Measurements from ENCODE around the gene HDAC9. TPM values are rescaled to one million over a fixed set of nuclear protein-coding genes. Genes with fewer than 3 reads are reported as not detected.

Gene HDAC9
- total RNA-seq, 2 experiments from 2014 or later: 0.55 to 0.65 TPM

GRCh38 chr7:18521236-18521589 is 25.7 kb downstream of the HDAC9 start:
- H3K27ac Mint-ChIP-seq: no peak overlapping the region
- CTCF ChIA-PET: no interaction called here
- H3K9me3 Mint-ChIP-seq: no peaks in the 10 kb centered on the region

GRCh38 chr7:18521945-18522566 is 26.5 kb downstream of the HDAC9 start:
- ChIA-PET CTCF (no interaction called here), POLR2A (no interaction called here)
- Mint-ChIP-seq H3K27ac (no peak overlapping the region), H3K36me3 (ENCODE audit: low read depth) (no peaks in the 10 kb centered on the region), H3K9me3 (no peaks in the 10 kb centered on the region), H3K4me3 (no peak overlapping the region), H3K4me1 (peaks cover 2% of the 10 kb centered on the region), H3K27me3 (no peaks in the 10 kb centered on the region)
- DNase-seq: no peak

More at GRCh38 chr7:18521236-18521589, 25.7 kb downstream of the HDAC9 start:
- POLR2A ChIA-PET: no interaction called here
- Mint-ChIP-seq H3K36me3 (ENCODE audit: low read depth) (no peaks in the 10 kb centered on the region), H3K4me1 (peaks cover 2% of the 10 kb centered on the region), H3K27me3 (no peaks in the 10 kb centered on the region), H3K4me3 (no peak overlapping the region)
- DNase-seq: no peak

GRCh38 chr7:18524248-18524647 is 28.7 kb downstream of the HDAC9 start:
- Mint-ChIP-seq H3K27me3 (no peaks in the 10 kb centered on the region), H3K36me3 (ENCODE audit: low read depth) (no peaks in the 10 kb centered on the region), H3K9me3 (no peaks in the 10 kb centered on the region), H3K4me1 (peaks cover 2% of the 10 kb centered on the region), H3K27ac (no peak overlapping the region), H3K4me3 (no peak overlapping the region)
- POLR2A ChIA-PET: no interaction called here
- no peak for DNase-seq
- CTCF ChIA-PET: no interaction called here

- no peak for DNase-seq
Observed at GRCh38 chr7:18526368-18526878, 30.9 kb downstream of the HDAC9 start.

GRCh38 chr7:18529239-18529638 is 33.7 kb downstream of the HDAC9 start:
- ChIA-PET CTCF (no interaction called here), POLR2A (no interaction called here)
- no peak overlapping the region for H3K4me3 Mint-ChIP-seq
- no peaks in the 10 kb centered on the region for H3K9me3 Mint-ChIP-seq
- H3K4me1 Mint-ChIP-seq: no peaks in the 10 kb centered on the region
- DNase-seq: no peak
- no peak overlapping the region for H3K27ac Mint-ChIP-seq
- no peaks in the 10 kb centered on the region for H3K27me3 Mint-ChIP-seq
- no peaks in the 10 kb centered on the region for H3K36me3 Mint-ChIP-seq (ENCODE audit: low read depth)

More at GRCh38 chr7:18526368-18526878, 30.9 kb downstream of the HDAC9 start:
- Mint-ChIP-seq H3K36me3 (ENCODE audit: low read depth) (no peaks in the 10 kb centered on the region), H3K27me3 (no peaks in the 10 kb centered on the region), H3K4me1 (peaks cover 2% of the 10 kb centered on the region), H3K27ac (no peak overlapping the region), H3K4me3 (no peak overlapping the region), H3K9me3 (no peaks in the 10 kb centered on the region)
- ChIA-PET CTCF (no interaction called here), POLR2A (no interaction called here)

GRCh38 chr7:18530224-18531179 is 35.0 kb downstream of the HDAC9 start:
- H3K4me3 Mint-ChIP-seq: no peak overlapping the region
- H3K9me3 Mint-ChIP-seq: no peaks in the 10 kb centered on the region
- ChIA-PET POLR2A (no interaction called here), CTCF (no interaction called here)
- no peaks in the 10 kb centered on the region for H3K4me1 Mint-ChIP-seq
- no peak overlapping the region for H3K27ac Mint-ChIP-seq
- H3K27me3 Mint-ChIP-seq: no peaks in the 10 kb centered on the region
- DNase-seq: no peak
- no peaks in the 10 kb centered on the region for H3K36me3 Mint-ChIP-seq (ENCODE audit: low read depth)

GRCh38 chr7:18531539-18531938 is 36.0 kb downstream of the HDAC9 start:
- no peaks in the 10 kb centered on the region for H3K27me3 Mint-ChIP-seq
- H3K4me3 Mint-ChIP-seq: no peak overlapping the region
- ChIA-PET CTCF (no interaction called here), POLR2A (no interaction called here)
- H3K9me3 Mint-ChIP-seq: no peaks in the 10 kb centered on the region
- no peaks in the 10 kb centered on the region for H3K36me3 Mint-ChIP-seq (ENCODE audit: low read depth)
- DNase-seq: no peak
- H3K4me1 Mint-ChIP-seq: no peaks in the 10 kb centered on the region
- no peak overlapping the region for H3K27ac Mint-ChIP-seq

- DNase-seq: no peak
- H3K27me3 Mint-ChIP-seq: no peaks in the 10 kb centered on the region
- no peaks in the 10 kb centered on the region for H3K4me1 Mint-ChIP-seq
- ChIA-PET POLR2A (no interaction called here), CTCF (no interaction called here)
- no peaks in the 10 kb centered on the region for H3K36me3 Mint-ChIP-seq (ENCODE audit: low read depth)
- H3K9me3 Mint-ChIP-seq: peaks cover under 1% of the 10 kb centered on the region
- no peak overlapping the region for H3K27ac Mint-ChIP-seq
- H3K4me3 Mint-ChIP-seq: no peak overlapping the region
Observed at GRCh38 chr7:18532813-18533212, 37.3 kb downstream of the HDAC9 start.

- H3K27me3 Mint-ChIP-seq: no peaks in the 10 kb centered on the region
- H3K27ac Mint-ChIP-seq: no peak overlapping the region
- no peaks in the 10 kb centered on the region for H3K36me3 Mint-ChIP-seq (ENCODE audit: low read depth)
- POLR2A ChIA-PET: no interaction called here
- H3K4me1 Mint-ChIP-seq: no peaks in the 10 kb centered on the region
- H3K9me3 Mint-ChIP-seq: peaks cover 4% of the 10 kb centered on the region
- no peak for DNase-seq
- no peak overlapping the region for H3K4me3 Mint-ChIP-seq
- CTCF ChIA-PET: no interaction called here
Observed at GRCh38 chr7:18534481-18534880, 38.9 kb downstream of the HDAC9 start.

GRCh38 chr7:18535810-18536415 is 40.4 kb downstream of the HDAC9 start:
- ChIA-PET POLR2A (no interaction called here), CTCF (interaction anchor here (1.8 kb wide), 1 partner anchor 14 kb away, joined by 5 read pairs; no protein-coding TSS in a partner anchor)
- H3K27me3 Mint-ChIP-seq: no peaks in the 10 kb centered on the region
- no peak overlapping the region for H3K27ac Mint-ChIP-seq
- H3K36me3 Mint-ChIP-seq (ENCODE audit: low read depth): no peaks in the 10 kb centered on the region
- DNase-seq: no peak
- peaks cover 4% of the 10 kb centered on the region for H3K9me3 Mint-ChIP-seq
- no peak overlapping the region for H3K4me3 Mint-ChIP-seq
- no peaks in the 10 kb centered on the region for H3K4me1 Mint-ChIP-seq

- Mint-ChIP-seq H3K27me3 (no peaks in the 10 kb centered on the region), H3K4me3 (no peak overlapping the region), H3K9me3 (peaks cover 4% of the 10 kb centered on the region), H3K27ac (no peak overlapping the region), H3K36me3 (ENCODE audit: low read depth) (no peaks in the 10 kb centered on the region), H3K4me1 (no peaks in the 10 kb centered on the region)
- ChIA-PET CTCF (interaction anchor here (1.8 kb wide), 1 partner anchor 13 kb away, joined by 5 read pairs; no protein-coding TSS in a partner anchor), POLR2A (no interaction called here)
- no peak for DNase-seq
Observed at GRCh38 chr7:18536486-18536885, 40.9 kb downstream of the HDAC9 start.

GRCh38 chr7:18538554-18539250 is 43.2 kb downstream of the HDAC9 start:
- Mint-ChIP-seq H3K36me3 (ENCODE audit: low read depth) (no peaks in the 10 kb centered on the region), H3K9me3 (peaks cover 4% of the 10 kb centered on the region), H3K4me3 (no peak overlapping the region), H3K27ac (no peak overlapping the region), H3K4me1 (no peaks in the 10 kb centered on the region), H3K27me3 (no peaks in the 10 kb centered on the region)
- CTCF ChIA-PET: no interaction called here
- POLR2A ChIA-PET: no interaction called here
- DNase-seq: no peak

GRCh38 chr7:18540396-18540795 is 44.8 kb downstream of the HDAC9 start:
- Mint-ChIP-seq H3K4me1 (no peaks in the 10 kb centered on the region), H3K4me3 (no peak overlapping the region), H3K27me3 (no peaks in the 10 kb centered on the region), H3K9me3 (peaks cover 4% of the 10 kb centered on the region), H3K27ac (no peak overlapping the region), H3K36me3 (ENCODE audit: low read depth) (no peaks in the 10 kb centered on the region)
- POLR2A ChIA-PET: no interaction called here
- CTCF ChIA-PET: no interaction called here
- DNase-seq: no peak
